Retina (tissue), 1 donor: ENCODE data around the gene LTB4R.

Experiments used
- DNase-seq: peaks from one replicate; pipeline ENCODE4 v3.0.0-alpha.2; 2016

Gene LTB4R

GRCh38 chr14:24325041-24325530 lies 13.8 kb downstream of the LTB4R start:
- DNase-seq: no peak

- no peak for DNase-seq
These were observed 14.7 kb downstream of the LTB4R start for GRCh38 chr14:24325963-24326362.

GRCh38 chr14:24327303-24327702 lies 16.0 kb downstream of the LTB4R start:
- DNase-seq: no peak

GRCh38 chr14:24327914-24328313 lies 16.6 kb downstream of the LTB4R start:
- DNase-seq: peak; percentile 47

- DNase-seq: no peak
These were observed 17.9 kb downstream of the LTB4R start for GRCh38 chr14:24329073-24329663.

GRCh38 chr14:24329736-24330135 lies 18.4 kb downstream of the LTB4R start:
- no peak for DNase-seq

GRCh38 chr14:24330973-24331674 lies 19.8 kb downstream of the LTB4R start:
- DNase-seq: no peak

- no peak for DNase-seq
These were observed 20.5 kb downstream of the LTB4R start for GRCh38 chr14:24331731-24332267.

GRCh38 chr14:24332268-24332993 lies 21.1 kb downstream of the LTB4R start:
- DNase-seq: peak; percentile 85

- peak; percentile 63 for DNase-seq
These were observed 23.4 kb downstream of the LTB4R start, which contains the start of gene ADCY4 for GRCh38 chr14:24334431-24335291. TSS of gene ADCY4 (minus strand) at chr14:24335071. CDS start at chr14:24334652, 419 bp downstream.

GRCh38 chr14:24335461-24336171 lies 24.3 kb downstream of the LTB4R start:
- DNase-seq: no peak

- DNase-seq: no peak
These were observed 26.0 kb downstream of the LTB4R start for GRCh38 chr14:24337144-24337823.

GRCh38 chr14:24337824-24338175 lies 26.5 kb downstream of the LTB4R start:
- no peak for DNase-seq

GRCh38 chr14:24338843-24339242 lies 27.5 kb downstream of the LTB4R start:
- DNase-seq: no peak

- peak; percentile 38 for DNase-seq
These were observed 28.2 kb downstream of the LTB4R start, which contains the start of gene RIPK3 for GRCh38 chr14:24339284-24340151. TSS of gene RIPK3 (minus strand) at chr14:24339991. CDS start at chr14:24339826, 165 bp downstream.

- DNase-seq: no peak
These were observed 29.3 kb downstream of the LTB4R start for GRCh38 chr14:24340606-24341005.

GRCh38 chr14:24342889-24343288 lies 31.6 kb downstream of the LTB4R start:
- no peak for DNase-seq

GRCh38 chr14:24343795-24344660 lies 32.7 kb downstream of the LTB4R start:
- no peak for DNase-seq

GRCh38 chr14:24347134-24347533 lies 35.8 kb downstream of the LTB4R start:
- DNase-seq: no peak
